Smooth muscle cell (in vitro differentiated cells): ENCODE data around the gene PALD1. TPM values are rescaled to one million over a fixed set of nuclear protein-coding genes. Genes with fewer than 3 reads are reported as not detected.

Source experiments
- DNase-seq: peaks from one replicate; lab custom pipeline; 2025; ENCODE audit not compliant: unreplicated experiment; lab: John Stamatoyannopoulos, UW
- H2AFZ ChIP-seq: fragments of 200-600 bp; sonication (generic); 2 replicates; pipeline ENCODE4 v1.6.0; 2016; ENCODE audit warnings: antibody characterized with exemption, low read depth, mild to moderate bottlenecking
- H3F3A ChIP-seq: fragments of 200-600 bp; sonication (generic); 2 replicates; pipeline ENCODE4 v1.6.0; 2017; ENCODE audit warnings: antibody characterized with exemption, low read depth
- H3K27ac ChIP-seq: fragments of 200-600 bp; sonication (generic); 2 replicates; pipeline ENCODE4 v1.5.1; 2016; ENCODE audit warnings: low read depth, mild to moderate bottlenecking
- H3K27me3 ChIP-seq: fragments of 200-600 bp; sonication (generic); 2 replicates; pipeline ENCODE4 v1.6.1; 2016; ENCODE audit warnings: low read depth, mild to moderate bottlenecking
- H3K36me3 ChIP-seq: fragments of 200-600 bp; sonication (generic); 2 replicates; pipeline ENCODE4 v1.5.1; 2016; ENCODE audit warnings: low read depth
- H3K4me1 ChIP-seq: fragments of 200-600 bp; sonication (generic); 2 replicates; pipeline ENCODE4 v1.5.1; 2016; ENCODE audit warnings: low read depth
- H3K4me2 ChIP-seq: fragments of 200-600 bp; sonication (generic); 2 replicates; pipeline ENCODE4 v1.6.0; 2016; ENCODE audit warnings: mild to moderate bottlenecking
- H3K4me3 ChIP-seq: fragments of 200-600 bp; sonication (generic); 2 replicates; pipeline ENCODE4 v1.5.1; 2016; ENCODE audit warnings: mild to moderate bottlenecking
- H3K79me2 ChIP-seq: fragments of 200-600 bp; sonication (generic); 2 replicates; pipeline ENCODE4 v1.6.0; 2016; ENCODE audit warnings: low read depth, mild to moderate bottlenecking
- H3K9ac ChIP-seq: fragments of 200-600 bp; sonication (generic); 2 replicates; pipeline ENCODE4 v1.6.0; 2016; ENCODE audit warnings: low read depth
- H3K9me3 ChIP-seq: fragments of 200-600 bp; sonication (generic); replicated peaks from 2 replicates; pipeline ENCODE4 v1.5.1; 2016; ENCODE audit warnings: low read depth
- H4K20me1 ChIP-seq: fragments of 200-600 bp; sonication (generic); 2 replicates; pipeline ENCODE4 v1.6.0; 2016; ENCODE audit warnings: low read depth
- CTCF ChIP-seq: fragments of 200-600 bp; sonication (generic); IDR thresholded peaks from 2 replicates; pipeline ENCODE4 v1.5.1; 2017; ENCODE audit warnings: borderline replicate concordance, mild to moderate bottlenecking, antibody characterized with exemption; ENCODE audit not compliant: insufficient read depth, poor library complexity, severe bottlenecking
- WGBS: methylation state at CpG from one replicate; pipeline ENCODE4 v1.1.7; 2016; ENCODE audit warnings: low lambda C conversion rate; 5-methylcytosine and 5-hydroxymethylcytosine counted together
- polyA plus RNA-seq: library from polyadenylated mRNA; unstranded; fragments of >200 nt; fragmentation: Nextera tagmentation; extraction: Ambion mirVana; gene quantifications from 2 replicates; pipeline ENCODE4 v1.2.1, GENCODE V29; 2016
- total RNA-seq: library from RNA; depleted of rRNA; stranded (reverse); fragments of >200 nt; gene quantifications from 2 replicates; pipeline ENCODE4 v1.2.3, GENCODE V29; 2014

Gene PALD1
- total and polyA plus RNA-seq, 2 experiments from 2014 or later: 1.4 to 2.2 TPM

DNA sequence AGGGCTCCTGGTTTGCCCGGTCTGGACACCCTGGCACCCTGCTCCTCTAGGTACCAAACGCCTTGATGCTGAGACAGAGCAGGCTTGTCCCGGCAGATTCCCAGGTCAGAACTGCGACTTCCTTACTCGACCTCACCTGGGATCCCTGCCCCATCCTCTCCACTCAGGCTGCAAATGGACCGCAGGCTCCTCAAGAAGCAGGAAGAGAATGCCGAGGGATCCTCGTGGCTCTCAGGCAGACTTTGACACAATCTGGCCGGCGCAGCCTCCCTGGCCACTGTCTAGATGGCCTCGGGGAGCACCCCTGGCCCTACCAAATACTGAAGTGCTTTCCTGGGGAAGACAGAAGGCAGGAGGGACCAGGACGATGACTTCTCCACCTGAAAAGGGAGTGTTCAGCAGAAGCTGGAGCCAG lies 36.7 kb upstream of the PALD1 start:
- H2AFZ ChIP-seq: no peak overlapping the region
- H3F3A ChIP-seq: no peaks in the 10 kb centered on the region
- no peaks in the 10 kb centered on the region for H4K20me1 ChIP-seq
- no peak for TF ChIP-seq CTCF
- peaks cover 65% of the 10 kb centered on the region for H3K27me3 ChIP-seq
- DNase-seq: no peak
- H3K4me1 ChIP-seq: peaks cover 14% of the 10 kb centered on the region
- 3% methylated on average over 12 of the region's 12 CpGs for WGBS
- H3K4me2 ChIP-seq: peak overlapping the region; percentile 81
- no peaks in the 10 kb centered on the region for H3K36me3 ChIP-seq
- no peaks in the 10 kb centered on the region for H3K79me2 ChIP-seq
- no peak overlapping the region for H3K27ac ChIP-seq
- no peak overlapping the region for H3K4me3 ChIP-seq
- H3K9me3 ChIP-seq: no peaks in the 10 kb centered on the region
- H3K9ac ChIP-seq: no peak overlapping the region

GRCh38 chr10:70442332-70442988 lies 36.1 kb upstream of the PALD1 start:
- Histone ChIP-seq H4K20me1 (no peaks in the 10 kb centered on the region), H3K27me3 (peaks cover 59% of the 10 kb centered on the region), H3K4me1 (peaks cover 14% of the 10 kb centered on the region)

DNA sequence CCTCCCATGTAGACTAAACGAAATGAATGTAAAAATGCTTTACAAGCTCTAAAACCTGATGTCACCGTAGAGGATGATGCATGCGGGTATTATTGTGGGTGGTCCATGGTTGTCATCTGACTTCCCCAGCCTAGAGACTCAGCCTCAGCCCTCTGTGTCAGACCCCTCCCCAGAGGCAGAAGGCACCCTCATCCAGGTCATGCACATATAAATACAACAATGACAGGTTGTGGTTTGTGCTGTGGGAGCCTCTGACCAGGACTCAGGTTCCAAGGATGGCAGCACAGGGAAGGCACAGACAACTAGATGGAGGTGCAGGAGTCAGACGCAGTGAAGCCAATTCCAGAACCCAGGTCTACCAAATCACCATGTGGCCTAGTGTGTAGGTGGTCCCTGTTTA lies 33.8 kb upstream of the PALD1 start:
- no peaks in the 10 kb centered on the region for H4K20me1 ChIP-seq
- no peak for TF ChIP-seq CTCF
- H3K4me3 ChIP-seq: no peak overlapping the region
- H3K9me3 ChIP-seq: no peaks in the 10 kb centered on the region
- no peaks in the 10 kb centered on the region for H3K36me3 ChIP-seq
- H3K4me2 ChIP-seq: no peak overlapping the region
- no peak overlapping the region for H3K9ac ChIP-seq
- peaks cover 14% of the 10 kb centered on the region for H3K4me1 ChIP-seq
- peaks cover 36% of the 10 kb centered on the region for H3K27me3 ChIP-seq
- no peaks in the 10 kb centered on the region for H3K79me2 ChIP-seq
- H3F3A ChIP-seq: no peaks in the 10 kb centered on the region
- no peak for DNase-seq
- H3K27ac ChIP-seq: no peak overlapping the region
- no peak overlapping the region for H2AFZ ChIP-seq
- WGBS: 63% methylated on average over 4 of the region's 4 CpGs

More at GRCh38 chr10:70442332-70442988, 36.1 kb upstream of the PALD1 start:
- no peak overlapping the region for H3K9ac ChIP-seq
- H2AFZ ChIP-seq: no peak overlapping the region
- DNase-seq: no peak
- 29% methylated on average over 6 of the region's 6 CpGs for WGBS
- TF ChIP-seq CTCF: no peak
- no peaks in the 10 kb centered on the region for H3K9me3 ChIP-seq
- H3K36me3 ChIP-seq: no peaks in the 10 kb centered on the region
- no peaks in the 10 kb centered on the region for H3K79me2 ChIP-seq
- H3F3A ChIP-seq: no peaks in the 10 kb centered on the region
- H3K4me2 ChIP-seq: no peak overlapping the region
- no peak overlapping the region for H3K4me3 ChIP-seq
- H3K27ac ChIP-seq: no peak overlapping the region
